ENCODE data around the gene STAM2.

Gene STAM2

DNA sequence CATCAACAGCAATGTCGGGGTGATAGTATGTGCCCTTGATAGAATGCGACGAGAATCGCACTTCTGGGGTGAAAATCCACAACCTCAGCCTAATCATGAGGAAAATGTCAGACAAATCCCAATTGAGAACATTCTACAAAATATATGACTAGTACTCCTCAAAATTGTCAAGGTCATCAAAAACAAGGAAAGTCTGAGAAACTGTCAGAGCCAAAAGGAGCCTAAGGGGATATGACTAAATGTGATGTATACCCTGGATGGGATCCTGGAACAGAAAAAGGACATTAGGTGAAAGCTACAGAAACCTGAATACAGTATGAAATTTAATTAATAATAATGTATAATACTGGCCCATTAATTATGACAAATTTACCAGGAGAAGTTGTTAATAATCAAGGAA, 69.1 kb downstream of the STAM2 start:
- no peak for ATAC-seq
- TF ChIP-seq TOX (CRISPR knock-in tag; IDR thresholded peaks at IDR 0.05; ENCODE audit: borderline replicate concordance), result no peak
- TF ChIP-seq TSHZ2 (CRISPR knock-in tag; IDR thresholded peaks at IDR 0.05), result no peak
- TF ChIP-seq PATZ1 (CRISPR knock-in tag; IDR thresholded peaks at IDR 0.05; ENCODE audit: borderline replicate concordance), result no peak
- no peak for TF ChIP-seq ESRRG (CRISPR knock-in tag; IDR thresholded peaks at IDR 0.05)
- TF ChIP-seq ZNF8 (CRISPR knock-in tag; IDR thresholded peaks at IDR 0.05), result no peak
- TF ChIP-seq, protein P1, sequence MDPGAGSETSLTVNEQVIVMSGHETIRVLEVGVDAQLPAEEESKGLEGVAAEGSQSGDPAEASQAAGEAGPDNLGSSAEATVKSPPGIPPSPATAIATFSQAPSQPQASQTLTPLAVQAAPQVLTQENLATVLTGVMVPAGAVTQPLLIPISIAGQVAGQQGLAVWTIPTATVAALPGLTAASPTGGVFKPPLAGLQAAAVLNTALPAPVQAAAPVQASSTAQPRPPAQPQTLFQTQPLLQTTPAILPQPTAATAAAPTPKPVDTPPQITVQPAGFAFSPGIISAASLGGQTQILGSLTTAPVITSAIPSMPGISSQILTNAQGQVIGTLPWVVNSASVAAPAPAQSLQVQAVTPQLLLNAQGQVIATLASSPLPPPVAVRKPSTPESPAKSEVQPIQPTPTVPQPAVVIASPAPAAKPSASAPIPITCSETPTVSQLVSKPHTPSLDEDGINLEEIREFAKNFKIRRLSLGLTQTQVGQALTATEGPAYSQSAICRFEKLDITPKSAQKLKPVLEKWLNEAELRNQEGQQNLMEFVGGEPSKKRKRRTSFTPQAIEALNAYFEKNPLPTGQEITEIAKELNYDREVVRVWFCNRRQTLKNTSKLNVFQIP (CRISPR knock-in tag; IDR thresholded peaks at IDR 0.05; ENCODE audit: borderline replicate concordance, low read depth), result no peak

- ATAC-seq, result no peak
- TF ChIP-seq PATZ1 (CRISPR knock-in tag; IDR thresholded peaks at IDR 0.05; ENCODE audit: borderline replicate concordance) (no peak), RARB (CRISPR knock-in tag; IDR thresholded peaks at IDR 0.05) (no peak), CREB5 (CRISPR knock-in tag; IDR thresholded peaks at IDR 0.05; ENCODE audit: low read depth) (no peak), ISL1 (CRISPR knock-in tag; IDR thresholded peaks at IDR 0.05) (no peak), OSR1 (CRISPR knock-in tag; IDR thresholded peaks at IDR 0.05) (no peak), BACH2 (CRISPR knock-in tag; IDR thresholded peaks at IDR 0.05; ENCODE audit: borderline replicate concordance) (no peak), TOX (CRISPR knock-in tag; IDR thresholded peaks at IDR 0.05; ENCODE audit: borderline replicate concordance) (no peak), CSDC2 (CRISPR knock-in tag; IDR thresholded peaks at IDR 0.05) (no peak), SNAI2 (CRISPR knock-in tag; IDR thresholded peaks at IDR 0.05) (no peak), TSHZ2 (CRISPR knock-in tag; IDR thresholded peaks at IDR 0.05) (no peak), ZC3H10 (CRISPR knock-in tag; IDR thresholded peaks at IDR 0.05) (no peak), ARNTL (CRISPR knock-in tag; IDR thresholded peaks at IDR 0.05; ENCODE audit: borderline replicate concordance, low read depth) (no peak), ZFP3 (CRISPR knock-in tag; IDR thresholded peaks at IDR 0.05) (no peak), ZFP30 (CRISPR knock-in tag; IDR thresholded peaks at IDR 0.05) (no peak), GLIS3 (CRISPR knock-in tag; IDR thresholded peaks at IDR 0.05) (no peak), ZNF70 (CRISPR knock-in tag; IDR thresholded peaks at IDR 0.05) (no peak), ZNF565 (CRISPR knock-in tag; conservative IDR thresholded peaks at IDR 0.05; ENCODE audit: low read depth) (no peak), ESRRG (CRISPR knock-in tag; IDR thresholded peaks at IDR 0.05) (no peak)
- TF ChIP-seq, protein P2, sequence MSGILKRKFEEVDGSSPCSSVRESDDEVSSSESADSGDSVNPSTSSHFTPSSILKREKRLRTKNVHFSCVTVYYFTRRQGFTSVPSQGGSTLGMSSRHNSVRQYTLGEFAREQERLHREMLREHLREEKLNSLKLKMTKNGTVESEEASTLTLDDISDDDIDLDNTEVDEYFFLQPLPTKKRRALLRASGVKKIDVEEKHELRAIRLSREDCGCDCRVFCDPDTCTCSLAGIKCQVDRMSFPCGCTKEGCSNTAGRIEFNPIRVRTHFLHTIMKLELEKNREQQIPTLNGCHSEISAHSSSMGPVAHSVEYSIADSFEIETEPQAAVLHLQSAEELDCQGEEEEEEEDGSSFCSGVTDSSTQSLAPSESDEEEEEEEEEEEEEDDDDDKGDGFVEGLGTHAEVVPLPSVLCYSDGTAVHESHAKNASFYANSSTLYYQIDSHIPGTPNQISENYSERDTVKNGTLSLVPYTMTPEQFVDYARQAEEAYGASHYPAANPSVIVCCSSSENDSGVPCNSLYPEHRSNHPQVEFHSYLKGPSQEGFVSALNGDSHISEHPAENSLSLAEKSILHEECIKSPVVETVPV (CRISPR knock-in tag; IDR thresholded peaks at IDR 0.05), result no peak
- TF ChIP-seq, protein P1 (CRISPR knock-in tag; IDR thresholded peaks at IDR 0.05; ENCODE audit: borderline replicate concordance, low read depth), result no peak
Measured at GRCh38 chr2:152103271-152103670, 72.3 kb downstream of the STAM2 start.

All from SK-N-SH treated with all-trans-retinoic acid at 6 μM for 48 hours (cell line).